ENCODE data around the gene SFT2D1. TPM values are rescaled to one million over a fixed set of nuclear protein-coding genes. Genes with fewer than 3 reads are reported as not detected.

SFT2D1 gene
- total RNA-seq, 1 experiment from 2014 or later, result 88.2 TPM

- H3K36me3 ChIP-seq, result peaks cover 78% of the 10 kb centered on the region
- DNase-seq (ENCODE audit: low read depth in 1 of 2, low spot score in 2 of 2), result no peak
- no peaks in the 10 kb centered on the region for H3K9me3 ChIP-seq (replicated peaks)
- H3K4me3 ChIP-seq, result no peak overlapping the region
- no peaks in the 10 kb centered on the region for H3K27me3 ChIP-seq (replicated peaks)
- peaks cover 7% of the 10 kb centered on the region; the same call in 1 of the 2 replicates for H3K4me1 ChIP-seq (replicated peaks)
- no peak overlapping the region for H3K27ac ChIP-seq
These were observed 5.5 kb downstream of the SFT2D1 start for GRCh38 chr6:166336847-166337246.

- H3K27ac ChIP-seq, result no peak overlapping the region
- no peaks in the 10 kb centered on the region; the same call in 1 of the 2 replicates for H3K4me1 ChIP-seq (replicated peaks)
- H3K36me3 ChIP-seq, result peaks cover 68% of the 10 kb centered on the region
- DNase-seq (ENCODE audit: low read depth in 1 of 2, low spot score in 2 of 2), result no peak
- no peaks in the 10 kb centered on the region for H3K27me3 ChIP-seq (replicated peaks)
- no peaks in the 10 kb centered on the region for H3K9me3 ChIP-seq (replicated peaks)
- no peak overlapping the region for H3K4me3 ChIP-seq
These were observed 6.7 kb downstream of the SFT2D1 start for GRCh38 chr6:166335378-166336302.

GRCh38 chr6:166334878-166335277 lies 7.5 kb downstream of the SFT2D1 start:
- H3K9me3 ChIP-seq (replicated peaks), result no peaks in the 10 kb centered on the region
- H3K27me3 ChIP-seq (replicated peaks), result no peaks in the 10 kb centered on the region
- peaks cover 60% of the 10 kb centered on the region for H3K36me3 ChIP-seq
- H3K4me3 ChIP-seq, result no peak overlapping the region
- no peak overlapping the region for H3K27ac ChIP-seq
- DNase-seq (ENCODE audit: low read depth in 1 of 2, low spot score in 2 of 2), result no peak
- no peaks in the 10 kb centered on the region for H3K4me1 ChIP-seq (replicated peaks)

- no peak overlapping the region for H3K4me3 ChIP-seq
These were observed 9.0 kb downstream of the SFT2D1 start for GRCh38 chr6:166333172-166333995.

GRCh38 chr6:166331503-166332415 lies 10.6 kb downstream of the SFT2D1 start:
- Histone ChIP-seq H3K27me3 (replicated peaks) (no peaks in the 10 kb centered on the region), H3K9me3 (replicated peaks) (no peaks in the 10 kb centered on the region), H3K4me3 (no peak overlapping the region), H3K4me1 (replicated peaks) (no peaks in the 10 kb centered on the region), H3K27ac (no peak overlapping the region), H3K36me3 (peaks cover 50% of the 10 kb centered on the region)
- no peak for DNase-seq (ENCODE audit: low read depth in 1 of 2, low spot score in 2 of 2)

More at GRCh38 chr6:166333172-166333995, 9.0 kb downstream of the SFT2D1 start:
- Histone ChIP-seq H3K36me3 (peaks cover 54% of the 10 kb centered on the region), H3K27ac (no peak overlapping the region), H3K9me3 (replicated peaks) (no peaks in the 10 kb centered on the region), H3K27me3 (replicated peaks) (no peaks in the 10 kb centered on the region), H3K4me1 (replicated peaks) (no peaks in the 10 kb centered on the region)
- DNase-seq (ENCODE audit: low read depth in 1 of 2, low spot score in 2 of 2), result no peak

- Histone ChIP-seq H3K9me3 (replicated peaks) (no peaks in the 10 kb centered on the region), H3K4me3 (no peak overlapping the region), H3K4me1 (replicated peaks) (no peaks in the 10 kb centered on the region), H3K27ac (no peak overlapping the region), H3K36me3 (peaks cover 50% of the 10 kb centered on the region), H3K27me3 (replicated peaks) (no peaks in the 10 kb centered on the region)
- DNase-seq (ENCODE audit: low read depth in 1 of 2, low spot score in 2 of 2), result no peak
These were observed 11.7 kb downstream of the SFT2D1 start for GRCh38 chr6:166330612-166331011.

- H3K4me3 ChIP-seq, result no peak overlapping the region
- no peaks in the 10 kb centered on the region for H3K9me3 ChIP-seq (replicated peaks)
These were observed 16.8 kb downstream of the SFT2D1 start for GRCh38 chr6:166325383-166326042.

GRCh38 chr6:166323395-166323794 lies 18.9 kb downstream of the SFT2D1 start:
- Histone ChIP-seq H3K4me1 (replicated peaks) (peaks cover 5% of the 10 kb centered on the region), H3K4me3 (no peak overlapping the region), H3K36me3 (peaks cover 66% of the 10 kb centered on the region), H3K27ac (no peak overlapping the region), H3K27me3 (replicated peaks) (no peaks in the 10 kb centered on the region), H3K9me3 (replicated peaks) (no peaks in the 10 kb centered on the region)
- no peak for DNase-seq (ENCODE audit: low read depth in 1 of 2, low spot score in 2 of 2)

More at GRCh38 chr6:166325383-166326042, 16.8 kb downstream of the SFT2D1 start:
- no peaks in the 10 kb centered on the region for H3K4me1 ChIP-seq (replicated peaks)
- peaks cover 55% of the 10 kb centered on the region for H3K36me3 ChIP-seq
- DNase-seq (ENCODE audit: low read depth in 1 of 2, low spot score in 2 of 2), result no peak
- H3K27me3 ChIP-seq (replicated peaks), result no peaks in the 10 kb centered on the region
- H3K27ac ChIP-seq, result no peak overlapping the region

- peaks cover 5% of the 10 kb centered on the region for H3K4me1 ChIP-seq (replicated peaks)
- H3K9me3 ChIP-seq (replicated peaks), result no peaks in the 10 kb centered on the region
- H3K27me3 ChIP-seq (replicated peaks), result no peaks in the 10 kb centered on the region
- no peak for DNase-seq (ENCODE audit: low read depth in 1 of 2, low spot score in 2 of 2)
- no peak overlapping the region for H3K27ac ChIP-seq
- no peak overlapping the region for H3K4me3 ChIP-seq
- H3K36me3 ChIP-seq, result peaks cover 35% of the 10 kb centered on the region
These were observed 23.4 kb downstream of the SFT2D1 start for GRCh38 chr6:166318649-166319600.

GRCh38 chr6:166318227-166318626 lies 24.1 kb downstream of the SFT2D1 start:
- H3K4me3 ChIP-seq, result no peak overlapping the region
- DNase-seq (ENCODE audit: low read depth in 1 of 2, low spot score in 2 of 2), result no peak
- no peaks in the 10 kb centered on the region for H3K27me3 ChIP-seq (replicated peaks)
- H3K4me1 ChIP-seq (replicated peaks), result peaks cover 5% of the 10 kb centered on the region
- H3K27ac ChIP-seq, result no peak overlapping the region
- H3K9me3 ChIP-seq (replicated peaks), result no peaks in the 10 kb centered on the region
- H3K36me3 ChIP-seq, result peaks cover 31% of the 10 kb centered on the region

- H3K27me3 ChIP-seq (replicated peaks), result no peaks in the 10 kb centered on the region
- DNase-seq (ENCODE audit: low read depth in 1 of 2, low spot score in 2 of 2), result no peak
- no peak overlapping the region for H3K4me3 ChIP-seq
- peaks cover 5% of the 10 kb centered on the region for H3K4me1 ChIP-seq (replicated peaks)
- no peaks in the 10 kb centered on the region for H3K9me3 ChIP-seq (replicated peaks)
- peaks cover 24% of the 10 kb centered on the region for H3K36me3 ChIP-seq
- H3K27ac ChIP-seq, result no peak overlapping the region
These were observed 24.8 kb downstream of the SFT2D1 start for GRCh38 chr6:166317261-166318212.

All from SJSA1 (cell line).